OCI-LY7 (cell line): ENCODE data around the gene SKP1.

Experiments
- CTCF ChIP-seq: fragments of 200-600 bp; sonication (generic); conservative IDR thresholded peaks from 2 replicates; pipeline ENCODE4 v1.5.1; 2014; ENCODE audit warnings: mild to moderate bottlenecking, antibody characterized with exemption, low read length, moderate library complexity, mixed read lengths
- EZH2phosphoT487 ChIP-seq: fragments of 200-600 bp; sonication (generic); IDR thresholded peaks from 2 replicates; pipeline ENCODE4 v1.6.1; 2018; ENCODE audit warnings: low read depth, borderline replicate concordance, mild to moderate bottlenecking, mixed run types, antibody characterized with exemption, low read length, moderate library complexity, mixed read lengths

- TF ChIP-seq CTCF (no peak), EZH2phosphoT487 (no peak)
Observed at GRCh38 chr5:134127988-134128647, 48.6 kb downstream of the SKP1 start.
